GM19023 (cell line): Measurements from ENCODE around the gene FHIP2A.
"Not testable (repeated sequence)": the region's sequence is repeated elsewhere in the genome, so short reads cannot be mapped to it uniquely, and the experiment has no call there.

Source experiments
- ATAC-seq: cut with Tn5 transposase; IDR thresholded peaks from one replicate; pipeline ENCODE4 v1.9.1; 2021; ENCODE audit warnings: mild to moderate bottlenecking, moderate library complexity; ENCODE audit not compliant: unreplicated experiment

FHIP2A gene

DNA sequence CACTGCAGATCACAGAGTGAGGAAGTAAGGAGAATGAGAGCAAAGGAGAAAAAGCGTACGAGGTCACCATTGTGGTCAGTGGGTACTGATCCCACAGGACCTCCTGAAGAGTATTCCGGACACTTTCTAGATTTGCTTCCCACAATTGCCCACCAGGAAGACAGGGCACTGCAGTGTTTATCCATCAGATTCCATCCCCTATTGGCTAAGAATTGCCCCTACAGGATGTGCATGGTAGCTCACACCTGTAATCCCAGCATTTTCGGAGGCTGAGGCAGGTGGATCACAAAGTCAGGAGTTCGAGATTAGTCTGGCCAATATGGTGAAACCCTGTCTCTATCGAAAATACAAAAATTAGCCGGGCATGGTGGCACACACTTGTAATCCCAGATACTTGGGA is 5.3 kb upstream of the FHIP2A start:
- no peak for ATAC-seq

- no peak for ATAC-seq
Observed at GRCh38 chr10:114819322-114819721, 2.3 kb upstream of the FHIP2A start.

DNA sequence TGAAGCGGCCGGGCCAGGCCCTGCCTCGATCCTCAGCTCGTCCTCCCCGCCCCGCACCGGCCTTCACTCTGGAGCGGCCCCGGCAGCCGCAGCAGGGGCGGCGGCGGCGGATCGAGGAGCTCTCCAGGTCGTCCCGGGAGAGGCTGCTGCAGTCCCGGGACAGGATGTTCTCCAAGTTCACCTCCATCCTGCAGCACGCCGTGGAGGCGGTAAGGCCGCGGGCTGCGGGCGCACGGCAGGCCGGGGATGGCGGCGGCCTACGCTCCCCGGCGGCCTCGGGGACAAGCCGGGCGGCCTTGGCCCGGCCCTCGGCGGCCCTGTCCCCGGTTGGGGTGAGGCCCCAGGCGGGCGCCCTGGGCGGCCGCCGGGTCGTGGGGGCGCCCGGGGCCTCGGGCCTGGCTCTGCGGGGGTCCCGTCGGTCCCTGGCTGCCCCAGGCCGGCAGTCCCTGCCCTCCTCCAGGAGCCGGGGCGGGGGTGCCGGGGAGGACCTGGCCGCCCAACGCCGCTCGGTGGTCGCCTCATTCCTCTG is 399 bp downstream of the FHIP2A start:
- ATAC-seq, result peak; percentile 46

DNA sequence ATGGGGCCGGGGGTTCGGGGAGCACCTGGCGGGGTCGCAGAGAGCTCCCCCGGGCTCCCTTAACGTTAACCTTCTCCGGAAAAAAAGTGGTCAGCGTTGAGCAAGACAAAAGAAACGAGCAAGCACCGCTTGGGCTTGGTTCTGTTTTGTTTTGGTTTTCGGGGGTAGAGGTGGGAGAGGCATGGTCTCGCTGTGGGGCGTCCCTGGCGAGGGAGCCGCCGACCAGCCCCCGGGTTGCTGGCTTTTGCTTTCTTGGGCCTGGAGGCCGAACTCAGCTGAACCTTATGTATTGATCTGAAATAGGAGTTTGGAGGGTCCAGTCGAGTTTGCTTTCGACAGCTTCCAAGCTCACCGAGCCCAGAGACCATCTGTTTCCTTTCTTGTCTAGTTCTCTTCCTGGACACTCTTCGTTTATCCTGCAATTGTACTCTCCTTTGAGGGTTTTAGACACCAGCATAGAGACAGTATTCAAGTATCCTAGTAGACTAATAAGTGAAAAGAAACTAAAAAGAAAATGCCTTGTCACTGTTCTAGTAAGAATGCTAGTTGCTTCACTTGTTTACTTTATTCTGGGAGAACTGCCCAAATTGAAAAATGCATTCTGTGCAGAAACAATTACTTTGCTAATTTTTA is 980 bp downstream of the FHIP2A start:
- ATAC-seq, result peak; percentile 25

DNA sequence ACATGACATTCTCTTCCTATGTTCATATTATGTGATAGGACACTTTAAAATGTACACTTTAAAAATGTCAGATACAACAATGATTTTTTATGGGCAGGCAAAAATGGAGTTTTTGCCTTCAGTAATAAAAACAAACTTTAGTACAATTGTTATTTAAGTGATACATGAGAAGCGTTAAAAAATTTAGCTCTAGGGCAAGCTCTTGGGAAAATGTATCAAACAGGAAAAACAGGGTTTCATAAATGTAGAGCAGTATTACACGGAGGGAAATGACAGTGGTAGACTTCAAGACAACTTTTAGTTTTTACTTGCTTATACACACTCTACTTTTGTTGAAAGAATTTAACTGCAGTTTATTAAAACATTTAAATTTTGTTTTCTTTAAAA is 1.5 kb downstream of the FHIP2A start:
- ATAC-seq, result no peak

- ATAC-seq, result no peak
Observed at GRCh38 chr10:114824391-114824790, 2.8 kb downstream of the FHIP2A start.

- peak; percentile 41 for ATAC-seq
Observed at GRCh38 chr10:114825513-114826253, 4.1 kb downstream of the FHIP2A start.

DNA sequence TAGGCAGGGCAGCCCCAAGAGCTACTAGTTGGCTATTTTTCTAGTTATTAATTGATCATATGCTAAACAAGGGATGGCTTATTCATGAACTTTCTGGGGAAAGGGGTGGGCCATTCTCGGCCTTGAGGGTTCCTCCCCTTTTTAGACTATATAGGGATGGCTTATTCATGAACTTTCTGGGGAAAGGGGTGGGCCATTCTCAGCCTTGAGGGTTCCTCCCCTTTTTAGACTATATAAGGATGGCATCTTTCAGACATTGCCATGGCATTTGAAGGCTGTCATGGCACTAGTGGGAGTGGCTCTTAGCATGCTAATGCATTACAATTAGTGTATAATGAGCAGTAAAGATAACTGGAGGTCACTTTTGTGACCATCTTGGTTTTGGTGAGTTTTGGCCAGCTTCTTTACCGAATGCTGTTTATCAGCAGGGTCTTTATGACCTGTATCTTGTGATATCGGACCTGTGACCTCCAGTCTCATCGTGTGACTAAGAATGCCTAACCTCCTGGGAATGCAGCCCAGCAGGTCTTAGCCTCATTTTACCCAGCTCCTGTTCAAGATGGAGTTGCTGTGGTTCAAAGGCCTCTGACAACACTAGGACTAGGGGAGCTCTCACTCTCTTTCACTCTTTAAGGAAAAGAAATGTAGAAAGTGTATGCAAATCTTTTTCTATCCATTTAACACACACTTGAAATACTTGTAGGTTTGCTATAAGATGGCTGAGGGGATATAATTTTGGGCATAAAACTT is 7.8 kb downstream of the FHIP2A start:
- no peak for ATAC-seq

DNA sequence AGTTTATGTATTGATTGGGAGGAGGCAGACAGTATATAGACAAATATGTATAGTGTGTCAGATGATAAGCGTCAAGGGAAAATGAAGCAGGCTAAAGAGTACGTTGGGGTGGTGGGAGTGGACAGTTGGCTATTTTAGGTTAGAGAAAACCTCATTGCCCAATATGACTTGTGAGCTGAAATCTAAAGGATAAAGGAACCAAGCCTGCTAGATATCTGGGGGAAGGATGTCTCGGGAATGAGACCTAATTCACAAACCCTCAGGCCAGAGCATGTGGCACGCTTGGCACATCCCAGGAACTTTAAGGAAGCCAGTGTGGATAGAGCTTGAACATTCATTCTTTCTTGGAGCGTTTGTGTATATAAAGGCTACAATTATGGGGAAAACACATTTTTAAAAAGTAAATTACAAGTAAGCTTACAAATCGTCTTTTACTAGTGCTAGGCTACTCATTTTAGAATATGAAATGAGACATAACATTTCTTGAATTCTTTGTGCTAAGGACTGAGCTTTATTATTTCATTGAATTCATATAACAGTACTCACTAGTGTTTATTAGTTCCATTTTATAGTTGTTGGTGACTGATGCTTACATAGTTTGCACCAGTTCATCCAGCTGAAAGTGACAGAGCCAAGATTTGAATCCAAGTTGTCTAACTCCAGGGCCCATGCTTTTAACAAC is 9.7 kb downstream of the FHIP2A start:
- ATAC-seq, result no peak

DNA sequence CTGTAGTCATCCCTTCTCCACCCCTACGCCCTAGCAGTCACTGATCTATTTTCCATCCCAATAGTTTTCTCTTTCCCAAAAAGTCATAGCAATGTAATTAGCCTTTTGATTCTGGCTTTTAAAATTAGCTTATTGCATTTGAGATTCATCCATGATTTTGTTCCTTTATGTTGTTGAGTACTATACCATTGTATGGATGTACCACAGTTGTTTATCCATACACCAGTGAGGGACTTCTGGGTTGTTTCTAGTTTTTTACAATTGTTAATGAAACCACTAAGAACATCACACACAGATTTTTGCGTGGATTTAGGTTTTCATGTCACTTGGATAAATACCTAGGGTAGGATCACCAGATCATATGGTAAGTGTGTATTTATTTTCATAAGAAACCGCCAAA is 16.1 kb downstream of the FHIP2A start:
- ATAC-seq, result no peak

DNA sequence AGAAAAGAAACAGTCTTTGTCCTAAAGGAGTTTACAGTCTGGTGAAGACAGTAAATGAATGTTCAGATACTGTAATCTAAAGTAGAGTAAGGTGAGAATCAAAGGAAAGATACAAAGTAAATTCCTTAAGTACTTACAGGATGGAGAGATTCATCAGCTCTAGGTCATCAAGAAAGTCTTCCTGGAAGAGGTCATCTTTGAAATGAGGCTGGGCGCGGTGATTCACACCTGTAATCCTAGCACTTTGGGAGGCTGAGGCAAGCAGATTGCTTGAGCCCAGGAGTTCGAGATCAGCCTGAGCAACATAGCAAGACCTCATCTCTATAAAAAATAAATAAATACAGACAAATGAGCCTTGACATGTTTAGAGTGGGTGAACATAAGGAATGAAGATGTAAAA is 18.3 kb downstream of the FHIP2A start:
- no peak for ATAC-seq

GRCh38 chr10:114845978-114846693 is 24.6 kb downstream of the FHIP2A start:
- no peak for ATAC-seq

GRCh38 chr10:114847517-114847916 is 25.9 kb downstream of the FHIP2A start:
- ATAC-seq, result not testable (repeated sequence)

DNA sequence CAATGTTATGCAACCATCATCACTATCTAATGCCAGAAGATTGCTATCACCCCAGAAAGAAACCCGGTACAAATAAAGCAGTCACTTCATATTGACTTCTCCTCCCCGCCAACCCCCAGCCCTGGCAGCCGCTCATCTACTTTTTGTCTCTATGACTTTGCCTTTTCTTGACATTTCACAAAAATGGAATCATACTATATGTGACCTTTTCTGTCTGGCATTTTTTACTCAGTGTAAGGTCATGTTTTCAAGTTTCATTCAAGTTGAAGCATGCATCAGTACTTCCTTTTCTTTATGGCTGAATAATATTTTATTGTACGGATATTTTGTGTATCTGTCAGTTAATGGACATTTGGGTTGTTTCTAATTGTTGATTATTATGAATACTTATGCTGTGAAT is 28.1 kb downstream of the FHIP2A start:
- no peak for ATAC-seq

DNA sequence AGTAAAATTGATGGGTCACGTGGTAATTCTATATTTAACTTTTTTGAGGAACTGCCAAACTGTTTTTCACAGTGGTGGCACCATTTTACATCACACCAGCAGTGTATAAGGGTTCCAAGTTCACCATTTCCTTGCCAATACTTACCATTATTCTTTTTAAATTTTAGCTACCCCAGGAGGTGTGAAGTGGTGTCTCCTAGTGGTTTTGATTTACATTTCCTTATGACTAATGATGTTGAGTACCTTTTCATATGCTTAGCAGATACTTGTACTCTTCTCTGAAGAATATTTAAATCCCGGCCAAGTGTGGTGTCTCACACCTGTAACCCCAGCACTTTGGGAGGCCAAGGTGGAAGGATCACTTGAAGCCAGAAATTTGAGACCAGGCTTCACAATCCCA is 28.5 kb downstream of the FHIP2A start:
- no peak for ATAC-seq

DNA sequence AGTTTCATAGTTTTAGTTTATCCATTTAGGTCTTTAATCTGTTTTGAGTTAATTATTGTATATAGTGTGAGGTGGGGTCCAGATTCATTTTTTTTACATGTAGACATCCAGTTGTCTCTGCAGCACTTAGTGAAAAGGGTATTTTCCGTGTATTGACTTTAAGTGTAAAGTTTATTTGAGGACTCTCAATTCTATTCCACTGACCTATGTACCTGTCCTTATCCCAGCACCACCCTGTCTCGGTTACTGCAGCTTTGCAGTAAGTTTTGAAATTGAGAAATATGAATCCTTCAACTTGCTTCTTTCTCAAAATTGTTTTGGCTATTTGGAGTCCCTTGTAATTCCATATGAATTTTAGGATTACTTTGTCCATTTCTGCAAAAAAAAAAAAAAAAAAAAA is 29.8 kb downstream of the FHIP2A start:
- ATAC-seq, result no peak

DNA sequence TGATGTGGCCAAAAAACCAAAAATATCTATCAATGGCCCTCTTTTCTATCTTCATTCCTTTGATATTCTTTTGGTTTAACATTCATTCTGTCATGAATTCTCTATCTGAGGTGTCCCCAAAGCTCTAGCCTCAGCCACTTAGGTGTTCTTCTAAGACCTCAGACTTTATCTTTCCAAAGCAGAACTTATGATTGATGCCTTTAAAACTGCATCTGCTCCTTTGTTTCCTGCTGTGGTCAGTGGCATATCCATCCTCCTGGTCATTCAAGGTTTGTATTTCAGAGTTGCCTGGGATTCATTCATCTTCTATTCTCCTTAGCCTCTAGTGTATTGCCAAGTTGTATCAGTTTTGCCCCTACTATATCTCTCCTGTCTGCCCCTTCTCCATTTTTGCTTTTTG is 30.6 kb downstream of the FHIP2A start:
- ATAC-seq, result no peak

GRCh38 chr10:114854906-114855305 is 33.3 kb downstream of the FHIP2A start:
- ATAC-seq, result no peak

- ATAC-seq, result no peak
Observed at GRCh38 chr10:114855776-114856543, 34.4 kb downstream of the FHIP2A start.
